Kidney epithelial cell (primary cell): ENCODE measurements around the gene PARP12. TPM values are rescaled to one million over a fixed set of nuclear protein-coding genes. Genes with fewer than 3 reads are reported as not detected.

Source experiments
- DNase-seq: peaks from one replicate; pipeline ENCODE4 v3.0.0-alpha.2; 2010; ENCODE audit warnings: low read depth
- H3K27me3 ChIP-seq: 2 replicates; pipeline ENCODE4 v1.6.0; 2011; ENCODE audit warnings: low read length; ENCODE audit not compliant: control insufficient read depth, insufficient read depth
- H3K36me3 ChIP-seq: 2 replicates; pipeline ENCODE4 v1.5.1; 2011; ENCODE audit warnings: low read length; ENCODE audit not compliant: control insufficient read depth, insufficient read depth
- H3K4me3 ChIP-seq: 2 replicates; pipeline ENCODE4 v1.5.1; 2011; ENCODE audit warnings: low read depth, mild to moderate bottlenecking, control low read depth, low read length
- total RNA-seq: library from RNA; depleted of rRNA; stranded (reverse); fragments of >200 nt; gene quantifications from 2 replicates; pipeline ENCODE4 v1.2.3, GENCODE V29; 2015
- TF ChIP-seq, protein P1 (sequence below): IDR thresholded peaks from 2 replicates; pipeline ENCODE4 v1.5.1; 2011; ENCODE audit warnings: mild to moderate bottlenecking, moderate library complexity, low read length, control low read depth, inconsistent platforms; ENCODE audit not compliant: insufficient read depth, poor library complexity, severe bottlenecking

PARP12 gene
- total RNA-seq, 1 donor from 2014 or later = 43.1 TPM

DNA sequence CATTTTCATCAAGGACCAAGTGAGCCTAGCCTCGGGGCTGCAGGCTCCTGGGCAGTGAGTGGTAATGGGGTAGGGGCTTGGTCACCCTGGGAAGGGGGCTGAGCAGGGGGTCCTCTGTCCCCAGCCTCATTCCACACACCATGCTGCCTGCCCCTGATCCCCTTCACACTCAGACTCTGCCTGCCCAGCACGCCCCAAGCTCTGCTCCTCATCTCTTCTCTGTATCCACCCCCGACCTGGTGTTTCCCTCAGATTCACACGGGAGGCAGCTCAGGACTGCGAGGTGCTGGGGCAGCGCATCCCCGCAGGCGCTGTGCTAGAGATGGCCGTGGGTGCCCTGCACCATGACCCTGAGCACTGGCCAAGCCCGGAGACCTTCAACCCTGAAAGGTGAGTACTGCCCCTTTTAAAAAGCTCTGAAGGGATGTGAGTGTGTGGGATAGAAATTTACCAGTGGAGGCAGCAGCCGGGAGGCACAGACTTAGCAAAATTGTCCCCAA is 47.2 kb downstream of the PARP12 start:
- no peak for DNase-seq
- TF ChIP-seq, protein P1, sequence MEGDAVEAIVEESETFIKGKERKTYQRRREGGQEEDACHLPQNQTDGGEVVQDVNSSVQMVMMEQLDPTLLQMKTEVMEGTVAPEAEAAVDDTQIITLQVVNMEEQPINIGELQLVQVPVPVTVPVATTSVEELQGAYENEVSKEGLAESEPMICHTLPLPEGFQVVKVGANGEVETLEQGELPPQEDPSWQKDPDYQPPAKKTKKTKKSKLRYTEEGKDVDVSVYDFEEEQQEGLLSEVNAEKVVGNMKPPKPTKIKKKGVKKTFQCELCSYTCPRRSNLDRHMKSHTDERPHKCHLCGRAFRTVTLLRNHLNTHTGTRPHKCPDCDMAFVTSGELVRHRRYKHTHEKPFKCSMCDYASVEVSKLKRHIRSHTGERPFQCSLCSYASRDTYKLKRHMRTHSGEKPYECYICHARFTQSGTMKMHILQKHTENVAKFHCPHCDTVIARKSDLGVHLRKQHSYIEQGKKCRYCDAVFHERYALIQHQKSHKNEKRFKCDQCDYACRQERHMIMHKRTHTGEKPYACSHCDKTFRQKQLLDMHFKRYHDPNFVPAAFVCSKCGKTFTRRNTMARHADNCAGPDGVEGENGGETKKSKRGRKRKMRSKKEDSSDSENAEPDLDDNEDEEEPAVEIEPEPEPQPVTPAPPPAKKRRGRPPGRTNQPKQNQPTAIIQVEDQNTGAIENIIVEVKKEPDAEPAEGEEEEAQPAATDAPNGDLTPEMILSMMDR = no peak
- Histone ChIP-seq H3K36me3 (no peaks in the 10 kb centered on the region), H3K4me3 (no peak overlapping the region), H3K27me3 (no peaks in the 10 kb centered on the region)

DNA sequence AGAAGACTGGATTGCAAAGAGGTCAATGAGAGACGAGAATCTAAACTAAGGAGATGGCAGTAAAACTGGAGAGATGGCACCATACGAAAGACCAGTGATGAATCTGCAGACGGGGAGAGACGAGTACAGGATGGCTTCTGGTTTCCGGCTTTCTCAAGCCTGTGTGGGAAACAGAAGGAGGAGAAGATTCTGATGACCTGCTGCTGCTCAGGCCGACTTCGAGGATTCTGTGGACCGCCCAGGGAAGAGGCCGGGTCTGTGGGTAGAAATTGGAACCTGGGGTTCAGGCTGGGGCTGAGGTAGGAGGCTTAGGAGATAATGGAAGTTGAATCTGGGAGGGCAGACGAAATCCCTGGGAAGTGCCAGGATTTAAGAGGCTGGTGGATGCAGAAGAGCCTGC is 48.6 kb downstream of the PARP12 start:
- TF ChIP-seq, protein P1 = no peak

DNA sequence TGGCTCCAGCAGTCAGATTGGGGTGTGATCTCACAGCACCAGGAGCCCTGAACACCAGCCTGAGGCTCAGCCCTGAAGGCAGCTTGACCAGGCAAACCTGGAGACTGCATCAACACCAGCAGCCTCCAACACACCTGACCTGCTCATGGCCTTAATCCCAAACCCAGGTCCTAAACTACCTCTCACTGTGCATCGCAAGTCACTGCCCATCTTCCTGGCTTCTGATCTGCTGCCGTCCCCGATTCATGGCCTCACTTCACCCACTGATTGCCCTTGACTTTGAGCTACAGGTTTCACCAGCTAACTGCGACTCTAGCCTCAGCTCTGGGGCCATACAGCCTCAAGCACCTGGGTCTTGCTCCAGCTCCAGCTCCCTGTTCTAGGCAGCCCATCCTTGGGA is 49.1 kb downstream of the PARP12 start:
- no peaks in the 10 kb centered on the region for H3K36me3 ChIP-seq
- no peak overlapping the region for H3K4me3 ChIP-seq
- no peak for DNase-seq
- TF ChIP-seq, protein P1 = no peak
- no peaks in the 10 kb centered on the region for H3K27me3 ChIP-seq

More for the DNA sequence above, 48.6 kb downstream of the PARP12 start:
- Histone ChIP-seq H3K27me3 (no peaks in the 10 kb centered on the region), H3K4me3 (no peak overlapping the region), H3K36me3 (no peaks in the 10 kb centered on the region)
- no peak for DNase-seq

DNA sequence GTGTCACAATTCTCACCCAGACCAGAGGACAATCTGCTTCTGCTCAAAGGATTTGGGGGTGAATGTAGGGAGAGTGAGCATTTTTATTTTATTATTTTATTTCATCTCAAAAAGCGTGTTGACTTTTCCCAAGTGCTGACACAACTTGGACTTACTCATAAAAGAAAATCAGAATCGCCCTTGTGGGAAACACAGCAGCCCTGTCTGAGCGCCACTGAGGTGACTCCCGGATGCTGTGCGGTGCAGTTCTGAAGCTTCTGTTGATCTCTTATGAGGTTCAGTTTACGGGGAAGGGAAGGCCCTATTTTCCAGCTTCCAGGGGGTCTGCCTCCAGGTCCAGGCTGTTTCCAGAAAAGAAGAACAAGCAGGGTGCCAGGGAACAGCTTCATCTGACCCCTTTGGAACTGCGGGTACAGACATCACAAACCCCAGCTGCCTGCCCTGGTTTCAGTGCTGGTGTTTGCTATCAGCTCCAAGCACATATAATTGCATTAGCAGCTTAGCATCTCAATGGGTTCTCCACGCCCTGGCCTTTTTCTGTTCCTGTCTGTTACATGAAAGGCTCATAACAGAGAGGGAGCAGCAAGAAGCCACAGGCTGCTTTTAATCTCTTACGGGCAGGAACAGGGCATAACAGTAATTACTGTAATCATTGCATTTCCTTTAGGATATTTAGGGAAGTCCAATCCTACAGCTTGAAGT is 52.4 kb downstream of the PARP12 start:
- no peak for DNase-seq
- TF ChIP-seq, protein P1 = no peak
- H3K4me3 ChIP-seq = no peak overlapping the region
- no peaks in the 10 kb centered on the region for H3K36me3 ChIP-seq
- H3K27me3 ChIP-seq = no peaks in the 10 kb centered on the region

DNA sequence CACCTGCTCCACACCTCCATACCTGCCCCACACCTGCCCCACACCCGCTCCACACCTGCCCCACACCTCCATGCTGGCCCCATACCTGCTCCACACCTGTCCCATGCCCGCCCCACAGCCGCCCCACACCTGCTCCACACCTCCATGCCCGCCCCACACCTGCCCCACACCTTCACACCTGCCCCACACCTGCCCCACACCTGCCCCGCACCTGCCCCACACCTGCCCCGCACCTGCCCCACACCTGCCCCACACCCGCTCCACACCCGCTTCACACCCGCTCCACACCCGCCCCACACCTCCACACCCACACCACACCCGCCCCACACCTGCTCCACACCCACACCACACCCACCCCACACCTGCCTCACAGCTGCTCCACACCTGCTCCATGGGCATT is 53.0 kb downstream of the PARP12 start:
- TF ChIP-seq, protein P1 = no peak
- Histone ChIP-seq H3K36me3 (peaks cover under 1% of the 10 kb centered on the region), H3K27me3 (no peaks in the 10 kb centered on the region), H3K4me3 (no peak overlapping the region)
- no peak for DNase-seq
